NCI-H510A treated with DMSO at 0.1 percent for 48 hours (cell line): Measurements from ENCODE around the gene SEMA3G.

Experiments used
- DNase-seq: peaks from one replicate; lab custom pipeline; 2025; lab: John Stamatoyannopoulos, UW

The SEMA3G gene

GRCh38 chr3:52395503-52395865 lies 49.4 kb downstream of the SEMA3G start:
- no peak for DNase-seq

- DNase-seq: no peak
Measured at GRCh38 chr3:52394751-52395502, 50.0 kb downstream of the SEMA3G start.

GRCh38 chr3:52393959-52394670 lies 50.8 kb downstream of the SEMA3G start:
- no peak for DNase-seq

- DNase-seq: no peak
Measured at GRCh38 chr3:52393131-52393807, 51.6 kb downstream of the SEMA3G start.

GRCh38 chr3:52392216-52392930 lies 52.5 kb downstream of the SEMA3G start:
- DNase-seq: no peak

- DNase-seq: no peak
Measured at GRCh38 chr3:52391096-52391495, 53.8 kb downstream of the SEMA3G start.

GRCh38 chr3:52388933-52389332 lies 56.0 kb downstream of the SEMA3G start:
- DNase-seq: no peak

GRCh38 chr3:52388348-52388821 lies 56.5 kb downstream of the SEMA3G start:
- DNase-seq: no peak

GRCh38 chr3:52387481-52387880 lies 57.4 kb downstream of the SEMA3G start:
- DNase-seq: no peak

GRCh38 chr3:52385157-52385556 lies 59.7 kb downstream of the SEMA3G start:
- DNase-seq: peak; percentile 10

GRCh38 chr3:52384019-52384761 lies 60.7 kb downstream of the SEMA3G start:
- DNase-seq: no peak

- DNase-seq: no peak
Measured at GRCh38 chr3:52383446-52383845, 61.5 kb downstream of the SEMA3G start.
